ENCODE results near the gene RABL6.
"Not testable (repeated sequence)": the region's sequence is repeated elsewhere in the genome, so short reads cannot be mapped to it uniquely, and the experiment has no call there.

Gene RABL6

DNA sequence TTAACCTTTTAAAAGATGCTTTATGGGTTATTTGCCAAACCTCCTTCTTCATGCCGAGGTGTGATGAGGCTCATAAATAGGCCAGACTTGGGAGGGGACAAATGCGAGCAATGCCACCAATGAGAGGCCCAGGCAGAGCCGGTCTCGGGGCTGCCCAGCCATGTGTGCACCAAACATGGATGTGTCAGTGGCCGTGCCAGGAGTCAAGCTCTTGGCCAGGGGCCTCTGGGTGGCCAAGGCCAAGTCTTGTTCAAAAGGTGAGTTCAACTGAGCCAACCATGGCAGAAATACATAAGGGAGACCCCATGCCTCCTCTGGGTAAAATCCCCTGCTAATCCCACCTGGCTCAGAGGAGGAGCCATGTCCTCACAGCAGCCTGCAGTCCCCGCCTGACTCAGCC is 32.6 kb upstream of the RABL6 start:
- FAIRE-seq = no peak

DNA sequence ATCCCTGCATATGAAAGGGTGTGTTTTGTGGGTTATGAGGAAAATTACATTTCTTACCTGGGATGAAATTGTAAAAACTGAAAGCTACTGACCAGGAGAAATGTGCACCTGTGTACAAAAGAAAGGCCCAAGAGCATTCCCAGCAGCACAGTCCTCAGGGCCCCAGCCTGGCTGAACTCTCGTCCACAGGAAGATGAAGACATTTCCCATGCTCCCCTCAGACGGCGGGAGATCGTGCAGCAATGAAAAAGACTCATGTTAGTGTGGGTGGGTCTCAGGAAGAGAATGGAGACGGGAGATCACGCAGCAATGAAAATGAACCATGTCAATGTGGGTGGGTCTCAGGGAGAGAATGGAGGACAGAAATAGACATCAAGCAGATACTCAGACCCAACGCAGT is 30.8 kb upstream of the RABL6 start:
- FAIRE-seq = no peak

DNA sequence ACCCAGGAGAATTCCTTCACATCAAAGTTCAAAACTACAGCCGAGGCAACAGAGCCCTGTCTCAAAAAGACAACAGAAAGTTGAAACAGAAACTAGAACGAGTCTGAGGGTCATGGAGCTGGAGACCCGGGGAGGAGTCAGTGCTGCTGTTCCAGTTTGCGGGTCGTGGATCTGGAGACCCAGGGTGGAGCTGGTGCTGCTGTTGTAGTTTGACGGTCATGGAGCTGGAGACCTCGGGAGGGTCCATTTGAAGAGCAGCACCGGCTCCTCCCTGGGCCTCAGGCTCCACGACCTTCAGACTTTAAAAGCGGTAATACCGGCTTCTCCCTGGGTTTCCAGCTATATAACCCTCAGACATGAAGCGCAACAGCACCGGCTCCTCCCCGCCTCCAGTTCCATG is 30.4 kb upstream of the RABL6 start:
- no peak for FAIRE-seq

DNA sequence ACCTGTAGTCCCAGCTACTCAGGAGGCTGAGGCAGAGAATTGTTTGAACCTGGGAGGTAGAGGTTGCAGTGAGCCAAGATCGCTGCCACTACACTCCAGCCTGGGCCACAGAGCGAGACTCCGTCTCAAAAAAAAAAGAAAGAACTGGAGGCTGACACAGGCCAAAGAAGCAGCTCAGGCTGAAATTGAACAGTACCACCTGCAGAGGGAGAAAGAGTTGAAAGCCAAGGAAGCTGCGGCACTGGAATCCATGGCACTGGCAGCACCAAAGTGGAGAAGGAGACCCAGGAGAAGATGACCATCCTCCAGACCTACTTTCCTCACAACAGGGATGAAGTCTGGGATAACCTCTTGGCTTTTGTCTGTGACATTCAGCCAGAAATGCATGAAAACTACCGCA is 27.9 kb upstream of the RABL6 start:
- no peak for FAIRE-seq

DNA sequence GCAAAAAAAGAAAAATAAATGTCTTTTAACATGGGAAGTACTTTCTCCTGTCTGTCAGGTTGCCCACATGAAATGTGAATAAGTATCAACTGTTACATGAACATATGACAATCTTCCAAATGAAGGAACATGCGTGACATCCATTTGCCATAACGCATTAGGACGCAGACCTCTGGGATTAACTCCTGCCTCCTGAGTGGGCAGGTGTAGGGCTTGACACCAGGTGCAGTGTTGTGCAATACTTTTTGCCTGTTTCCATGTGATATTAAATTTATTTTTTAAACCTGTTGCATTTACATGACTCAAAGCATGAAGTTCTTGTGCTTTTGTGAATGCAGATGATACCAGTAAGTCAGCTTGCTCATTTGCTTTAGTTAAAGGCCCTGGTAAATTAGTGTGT is 25.3 kb upstream of the RABL6 start:
- no peak for FAIRE-seq

DNA sequence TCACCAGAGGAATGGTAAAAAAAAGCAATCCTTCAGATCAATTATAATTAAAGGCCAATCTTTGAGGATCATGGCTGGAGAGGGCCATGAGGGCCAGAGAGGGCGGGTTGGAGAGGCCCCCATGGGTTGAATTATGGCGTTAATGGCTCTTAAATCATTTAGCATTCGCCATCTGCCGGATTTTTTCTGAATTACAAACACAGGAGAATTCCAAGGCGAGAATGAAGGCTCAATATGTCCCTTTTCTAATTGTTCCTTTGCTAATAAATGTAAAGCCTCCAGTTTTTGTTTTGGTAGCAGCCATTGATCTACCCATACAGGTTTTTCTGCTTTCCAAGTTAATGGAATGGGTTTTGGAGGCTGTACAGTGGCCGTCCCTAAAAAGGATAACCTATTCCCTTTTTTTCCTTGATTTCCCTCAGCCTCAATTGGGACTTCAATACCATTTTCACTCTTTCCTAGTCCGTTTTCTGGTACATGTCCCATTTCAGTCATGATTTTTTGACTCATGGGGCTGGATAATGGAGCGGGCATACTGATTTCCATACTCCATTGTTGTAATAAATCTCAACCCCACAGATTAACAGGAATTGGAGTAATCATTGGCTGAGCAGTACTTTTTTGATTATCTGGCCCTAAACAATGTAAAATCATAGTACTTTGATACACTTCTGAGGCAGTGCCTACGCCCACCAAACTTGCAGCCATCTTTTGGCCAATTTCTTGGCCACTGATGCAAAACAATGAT is 23.3 kb upstream of the RABL6 start:
- FAIRE-seq = peak; percentile 70

DNA sequence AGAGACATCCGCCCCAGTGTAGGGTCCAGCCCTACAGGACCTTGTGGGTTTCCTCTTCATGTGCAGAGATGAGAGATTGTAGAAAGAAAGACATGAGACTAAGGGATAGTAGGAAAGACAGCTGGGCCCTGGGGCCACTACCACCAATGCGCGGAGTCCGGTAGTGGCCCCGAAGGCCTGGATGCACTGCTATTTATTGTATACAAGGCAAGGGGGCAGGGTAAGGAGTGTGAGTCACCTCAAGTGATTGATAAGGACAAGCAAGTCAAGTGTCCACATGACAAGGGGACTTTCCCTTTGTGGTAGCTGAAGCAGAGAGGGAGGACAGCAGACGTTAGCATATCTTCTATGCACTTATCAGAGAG is 22.8 kb upstream of the RABL6 start:
- FAIRE-seq = no peak

DNA sequence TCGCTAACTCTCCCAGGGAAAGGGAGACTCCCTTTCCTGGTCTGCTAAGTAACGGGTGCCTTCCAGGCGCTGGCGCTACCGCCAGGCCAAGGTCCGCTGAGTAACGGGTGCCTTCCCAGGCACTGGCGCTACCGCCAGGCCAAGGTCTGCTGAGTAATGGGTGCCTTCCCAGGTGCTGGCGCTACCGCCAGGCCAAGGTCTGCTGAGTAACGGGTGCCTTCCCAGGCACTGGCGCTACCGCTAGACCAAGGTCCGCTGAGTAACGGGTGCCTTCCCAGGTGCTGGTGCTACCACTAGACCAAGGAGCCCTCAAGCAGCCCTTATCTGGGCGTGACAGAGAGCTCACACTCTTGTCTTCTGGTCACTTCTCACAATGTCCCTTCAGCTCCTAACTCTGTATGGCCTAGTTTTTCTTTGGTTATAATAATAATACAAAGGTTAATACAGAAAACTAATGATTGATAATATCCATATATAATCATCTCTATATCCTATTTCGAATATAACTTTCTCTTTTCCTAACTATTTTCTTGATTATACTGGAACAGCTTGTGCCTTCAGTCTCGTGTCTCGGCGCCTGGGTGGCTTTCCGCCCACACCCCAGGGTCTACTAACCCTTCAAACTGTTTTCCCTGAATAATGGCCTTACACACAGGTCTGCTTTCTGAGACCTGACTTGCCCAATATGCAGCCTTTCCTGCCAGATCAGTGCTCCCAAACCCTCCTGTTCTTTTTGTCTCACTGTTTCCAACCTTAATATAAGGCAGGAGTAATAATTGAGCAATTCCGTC is 22.0 kb upstream of the RABL6 start:
- FAIRE-seq = not testable (repeated sequence)

DNA sequence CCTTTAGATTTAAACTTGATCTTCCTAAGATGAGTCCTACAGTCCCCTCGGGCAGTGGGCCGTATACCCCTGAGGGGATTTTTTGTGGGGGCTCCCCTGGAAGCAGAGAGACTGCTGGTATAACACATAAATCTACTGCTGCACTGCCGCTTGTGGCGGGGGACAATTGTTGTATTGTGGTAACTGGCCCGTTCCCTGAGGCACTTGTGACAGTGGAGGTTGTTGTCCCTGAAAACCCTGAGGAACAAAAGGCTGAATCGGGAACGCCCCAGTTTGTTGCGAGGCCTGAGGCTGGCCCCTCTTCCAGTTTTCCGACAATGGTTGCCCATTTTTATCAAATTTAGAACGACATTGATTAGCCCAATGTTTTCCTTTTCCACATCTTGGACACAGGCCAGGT is 21.3 kb upstream of the RABL6 start:
- FAIRE-seq = no peak

DNA sequence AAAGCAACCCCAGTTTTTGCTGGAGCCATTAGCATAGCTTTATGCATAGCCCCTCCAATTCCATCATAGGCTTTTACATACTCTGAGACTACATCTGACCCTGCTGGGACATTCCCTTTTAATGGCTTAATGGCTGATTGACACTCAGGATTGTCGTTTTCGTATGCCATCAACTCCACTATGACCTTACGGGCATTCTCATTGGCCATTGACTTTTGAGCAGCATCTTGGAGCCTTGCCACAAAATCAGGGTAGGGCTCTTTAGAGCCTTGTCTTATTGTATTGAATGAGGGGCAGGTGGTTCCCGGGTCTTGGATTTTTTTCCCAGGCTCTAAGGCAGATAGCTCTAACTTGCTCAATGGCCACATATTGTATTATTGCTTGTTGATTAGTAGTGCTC is 20.8 kb upstream of the RABL6 start:
- not testable (repeated sequence) for FAIRE-seq

DNA sequence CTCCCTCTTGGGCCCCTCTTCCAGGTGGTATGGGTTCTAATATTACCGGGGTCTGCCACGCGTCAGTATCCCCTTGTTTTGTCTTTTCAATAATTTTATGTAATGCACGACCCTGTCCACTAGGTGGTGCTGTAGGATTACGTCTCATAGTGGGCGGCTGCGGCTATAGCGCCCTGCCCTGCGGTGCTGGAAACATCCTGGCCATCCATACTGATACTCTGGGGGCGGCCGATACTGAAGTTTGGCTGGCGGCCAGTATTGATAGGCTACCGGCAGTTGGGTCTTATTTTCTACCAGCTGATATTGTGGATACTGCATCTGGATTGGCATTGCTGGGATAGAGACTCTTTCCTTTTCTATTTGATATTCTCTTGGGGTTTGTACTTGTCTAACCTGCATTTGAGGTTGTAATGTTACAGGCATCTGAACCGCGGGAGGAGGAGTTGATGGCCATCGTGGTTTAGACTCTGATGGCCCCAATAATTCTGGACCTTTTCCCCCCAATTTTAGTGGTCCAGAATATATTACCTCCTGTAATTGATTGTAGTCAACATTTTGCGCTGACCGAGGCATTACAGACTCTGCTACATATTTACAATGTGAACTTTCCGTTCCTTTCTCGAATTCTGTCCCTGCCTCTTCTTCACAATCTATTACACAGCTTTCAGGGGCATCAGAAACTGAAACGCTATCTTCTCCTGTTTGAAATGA is 19.9 kb upstream of the RABL6 start:
- no peak for FAIRE-seq

DNA sequence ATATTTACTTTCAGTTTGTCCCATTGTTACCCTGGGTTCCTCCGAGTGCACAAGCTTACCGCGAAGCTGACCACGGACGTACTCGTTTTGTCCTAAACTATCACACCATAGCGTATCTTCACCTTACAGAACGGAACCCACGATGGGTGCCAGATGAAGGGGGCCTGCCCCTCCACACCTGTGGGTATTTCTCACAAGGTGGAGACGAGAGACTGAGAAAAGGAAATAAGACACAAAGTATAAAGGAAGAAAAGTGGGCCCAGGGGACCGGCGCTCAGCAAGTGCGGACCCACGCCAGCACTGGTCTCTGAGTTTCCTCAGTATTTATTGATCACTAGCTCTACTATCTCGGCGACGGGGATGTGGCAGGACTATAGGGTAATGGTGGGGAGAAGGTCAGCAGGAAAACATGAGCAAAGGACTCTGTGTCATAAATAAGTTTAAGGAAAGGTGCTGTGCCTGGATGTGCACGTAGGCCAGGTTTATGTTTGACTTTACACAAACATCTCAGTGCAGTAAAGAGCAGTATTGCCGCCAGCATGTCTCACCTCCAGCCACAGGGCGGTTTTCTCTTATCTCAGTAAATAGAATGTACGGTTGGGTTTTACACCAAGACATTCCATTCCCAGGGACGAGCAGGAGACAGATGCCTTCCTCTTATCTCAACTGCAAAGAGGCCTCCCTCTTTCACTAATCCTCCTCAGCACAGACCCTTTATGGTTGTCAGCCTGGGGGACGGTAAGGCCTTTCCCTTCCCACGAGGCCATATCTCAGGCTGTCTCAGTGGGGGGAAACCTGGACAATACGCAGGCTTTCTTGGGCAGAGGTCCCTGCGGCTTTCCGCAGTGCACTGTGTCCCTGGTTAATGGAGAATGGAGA is 18.9 kb upstream of the RABL6 start:
- not testable (repeated sequence) for FAIRE-seq

DNA sequence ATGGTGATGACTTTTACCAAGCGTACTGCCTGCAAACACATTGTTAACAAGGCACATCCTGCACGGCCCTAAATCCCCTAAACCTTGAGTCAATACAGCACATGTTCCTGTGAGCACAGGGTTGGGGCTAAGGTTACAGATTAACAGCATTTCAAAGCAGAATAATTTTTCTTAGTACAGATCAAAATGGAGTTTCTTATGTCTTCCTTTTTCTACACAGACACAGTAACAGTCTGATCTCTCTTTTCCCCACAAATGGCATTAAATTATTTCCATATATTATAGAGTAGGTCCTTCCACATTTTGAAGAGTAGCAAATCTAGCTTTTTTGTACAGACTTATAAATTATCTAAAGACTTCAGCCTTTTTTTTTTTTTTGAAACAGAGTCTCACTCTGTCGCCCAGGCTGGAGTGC is 18.2 kb upstream of the RABL6 start:
- FAIRE-seq = no peak

DNA sequence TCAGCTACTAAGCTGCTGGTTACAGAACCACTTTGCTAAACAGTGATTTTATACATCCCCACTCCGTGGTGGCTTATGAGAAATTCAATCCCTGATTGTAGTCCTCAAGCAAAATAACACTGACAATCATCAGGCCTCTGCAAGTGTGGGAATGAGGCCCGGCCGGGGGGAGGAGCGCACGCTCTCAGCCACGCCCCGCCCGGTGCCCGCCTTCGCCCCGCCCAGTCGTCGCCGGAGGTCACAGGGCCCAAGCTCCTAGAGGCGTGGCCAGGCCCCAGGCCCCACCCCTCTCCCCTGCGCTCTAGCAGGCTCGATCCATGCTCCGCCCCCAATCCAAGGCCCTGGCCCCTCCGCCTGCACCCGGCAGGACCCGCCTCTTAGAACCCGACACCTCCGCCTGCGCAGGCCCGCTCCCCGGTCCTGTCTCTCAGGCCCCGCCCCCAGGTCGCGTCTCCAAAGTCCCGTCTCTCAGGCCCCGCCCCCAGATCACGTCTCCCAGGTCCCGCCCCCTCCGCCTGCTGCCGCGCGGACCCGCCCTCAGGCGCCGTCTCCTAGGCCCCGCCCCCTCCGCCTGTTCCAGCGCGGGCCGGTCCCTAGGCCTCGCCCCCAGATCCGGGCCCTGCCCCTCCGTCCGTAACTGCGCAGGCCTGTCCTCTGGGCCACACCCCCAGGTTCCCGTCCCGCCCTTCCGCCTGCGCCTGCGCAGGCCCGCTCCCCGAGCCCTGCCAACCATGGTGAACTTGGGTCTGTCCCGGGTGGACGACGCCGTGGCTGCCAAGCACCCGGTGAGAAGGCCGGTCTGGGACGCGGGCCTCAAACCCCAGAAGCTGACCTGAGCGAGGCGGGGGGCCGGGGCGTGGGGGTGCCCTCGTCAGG is 16.9 kb upstream of the RABL6 start, which contains the start of gene TMEM141:
Gene TMEM141, plus strand, starts transcription at position 705 of the 876 bp plus-strand sequence. Its CDS starts 27 bp downstream, at position 732.
- peak; percentile 63 for FAIRE-seq

DNA sequence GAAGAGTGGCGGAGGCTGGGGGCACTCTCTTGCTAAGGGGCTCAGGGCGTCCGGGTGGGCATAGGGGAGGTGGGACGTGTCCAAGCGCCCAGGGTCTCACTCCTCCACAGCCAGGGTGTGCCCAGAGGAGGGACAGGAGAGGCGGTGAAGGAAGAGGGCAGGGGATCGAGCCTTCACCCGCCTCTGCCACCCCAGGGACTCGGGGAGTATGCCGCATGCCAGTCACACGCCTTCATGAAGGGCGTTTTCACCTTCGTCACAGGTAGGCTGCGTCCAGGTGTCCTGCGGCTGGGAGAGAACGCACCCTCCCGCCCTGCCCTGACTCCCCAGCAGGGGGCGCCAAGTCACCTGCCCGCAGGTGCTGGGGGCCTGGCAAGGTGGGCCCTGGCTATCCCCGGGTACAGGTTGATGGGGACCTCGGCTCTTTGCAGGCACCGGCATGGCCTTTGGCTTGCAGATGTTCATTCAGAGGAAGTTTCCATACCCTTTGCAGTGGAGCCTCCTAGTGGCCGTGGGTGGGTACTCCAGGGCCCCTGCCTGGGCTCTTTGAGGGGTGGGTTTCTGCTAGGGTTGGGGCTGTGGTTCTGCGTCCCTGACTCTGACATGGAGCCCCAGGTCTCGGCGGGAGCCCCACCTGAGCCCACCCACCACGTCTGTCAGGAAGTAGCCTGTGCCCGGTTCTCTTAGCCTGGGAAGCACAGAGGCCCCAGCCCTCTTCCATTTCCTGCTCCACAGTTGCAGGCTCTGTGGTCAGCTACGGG is 16.1 kb upstream of the RABL6 start:
- no peak for FAIRE-seq

DNA sequence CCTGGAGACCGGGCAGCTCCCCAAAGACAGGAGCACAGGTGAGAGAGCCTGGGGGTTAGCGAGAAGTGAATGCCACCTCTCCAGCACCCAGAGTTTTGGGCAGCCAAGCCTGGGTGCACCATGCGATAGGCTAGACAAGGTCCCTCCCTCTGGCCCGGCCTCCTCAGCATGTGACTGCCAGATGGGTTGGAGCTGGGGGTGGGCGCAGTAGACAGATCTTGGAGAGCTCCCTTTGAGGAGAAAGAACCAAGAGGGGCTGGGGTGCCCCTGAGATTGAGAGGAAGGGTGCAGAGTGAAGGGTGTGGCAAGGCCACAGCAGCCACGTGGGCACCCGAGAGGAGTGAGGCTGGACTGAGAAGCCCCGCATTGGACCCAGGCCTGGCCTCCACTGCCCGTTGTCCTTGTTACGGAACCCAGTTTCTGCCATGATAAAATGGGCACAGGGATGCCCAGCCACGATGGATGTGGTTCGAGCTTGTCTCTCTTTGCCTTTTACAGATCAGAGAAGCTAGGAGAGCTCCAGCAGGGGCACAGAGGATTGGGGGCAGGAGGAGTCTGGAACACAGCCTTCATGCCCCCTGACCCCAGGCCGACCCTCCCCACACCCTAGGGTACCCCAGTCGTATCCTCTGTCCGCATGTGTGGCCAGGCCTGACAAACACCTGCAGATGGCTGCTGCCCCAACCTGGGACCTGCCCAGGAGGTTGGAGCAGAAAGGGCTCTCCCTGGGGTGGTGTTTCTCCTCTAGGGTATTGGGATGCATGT is 15.2 kb upstream of the RABL6 start:
- FAIRE-seq = no peak

DNA sequence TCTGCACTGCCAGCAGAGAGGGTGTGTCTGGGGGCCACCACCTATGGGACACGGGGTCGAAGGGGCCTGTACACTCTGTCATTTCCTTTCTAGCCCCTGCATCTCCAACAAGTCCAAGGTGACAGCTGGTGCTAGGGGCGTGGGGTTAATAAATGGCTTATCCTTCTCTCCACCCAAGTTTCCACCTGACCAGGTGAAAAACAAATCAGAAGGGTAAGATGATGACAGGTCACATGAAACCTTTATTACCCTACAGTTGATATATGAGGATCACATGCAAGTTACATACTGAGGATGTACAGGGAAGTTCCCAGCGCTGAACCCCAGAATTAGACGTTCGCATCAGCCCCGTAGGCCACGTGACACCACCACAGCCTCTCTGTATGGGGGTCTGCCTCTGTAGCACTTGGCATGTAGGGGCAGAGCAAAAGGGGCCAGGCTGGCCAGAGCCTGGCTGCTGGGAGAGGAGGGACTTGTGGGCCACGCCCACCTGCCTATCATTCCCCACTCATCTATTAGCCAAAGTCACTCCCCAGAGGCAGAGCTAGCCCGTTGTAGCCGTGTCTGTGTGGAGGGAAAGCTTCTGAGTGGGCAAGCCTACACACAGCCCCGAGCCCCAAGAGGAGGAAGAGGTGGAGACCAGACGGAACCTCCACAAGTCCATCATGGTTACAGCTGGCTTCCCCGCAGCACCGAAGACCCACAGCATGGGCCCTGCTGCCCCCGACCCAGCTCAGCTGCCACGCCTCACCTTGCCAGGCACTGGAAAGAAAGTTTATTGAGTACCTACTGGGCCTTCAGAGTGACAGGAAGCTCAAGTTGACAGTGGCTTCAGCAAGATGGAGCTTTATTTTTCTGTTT is 14.4 kb upstream of the RABL6 start:
- FAIRE-seq = no peak

DNA sequence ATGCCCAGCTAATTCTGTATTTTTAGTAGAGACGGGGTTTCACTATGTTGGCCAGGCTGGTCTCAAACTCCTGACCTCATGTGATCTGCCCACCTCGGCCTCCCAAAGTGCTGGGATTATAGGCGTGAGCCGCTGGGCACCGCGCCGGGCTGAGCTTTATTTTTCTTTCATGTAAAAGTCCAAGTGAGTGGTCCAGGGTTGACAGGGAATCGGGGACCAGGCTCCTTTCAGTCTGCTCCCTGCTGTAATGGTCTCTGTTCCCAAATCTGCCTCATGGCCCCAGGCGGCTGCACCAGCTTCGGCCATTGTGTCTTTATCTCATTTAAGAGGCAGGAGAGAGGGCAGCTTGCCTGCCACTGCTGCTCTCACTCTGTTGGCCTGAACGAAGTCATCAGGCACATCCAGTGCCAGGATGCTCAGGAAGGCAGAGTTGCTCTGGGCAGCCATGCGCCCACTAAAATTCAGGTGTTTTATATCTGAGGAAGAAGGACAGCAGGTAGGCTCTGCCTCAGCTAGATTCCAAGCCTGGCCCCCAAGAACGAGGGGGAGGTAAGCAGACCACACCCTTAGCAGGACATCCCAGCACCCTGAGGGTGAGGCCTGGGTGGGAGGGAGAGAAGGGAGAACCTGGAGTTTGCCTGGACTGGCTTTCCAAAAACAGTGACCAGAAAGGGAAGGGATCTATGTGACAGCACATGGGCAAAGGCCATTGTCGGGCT is 13.3 kb upstream of the RABL6 start:
- FAIRE-seq = no peak

DNA sequence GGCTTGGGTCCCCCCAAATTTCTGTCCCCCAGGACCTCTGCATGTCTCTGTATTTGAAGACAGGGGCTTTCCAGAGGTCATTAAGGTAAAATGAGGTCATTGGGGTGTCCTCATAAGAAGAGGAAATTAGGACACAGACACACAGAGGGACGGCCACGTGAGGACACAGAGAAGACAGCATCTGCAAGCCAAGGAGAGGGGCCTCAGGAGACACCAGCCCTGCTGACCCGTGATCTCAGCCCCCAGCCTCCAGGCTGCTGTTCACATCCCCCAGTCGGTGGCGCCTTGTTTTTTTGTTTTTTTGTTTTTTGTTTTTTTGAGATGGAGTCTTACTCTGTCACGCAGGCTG is 12.8 kb upstream of the RABL6 start:
- FAIRE-seq = no peak
